BJ (cell line): ENCODE data around the gene RABGEF1. TPM values are rescaled to one million over a fixed set of nuclear protein-coding genes. Genes with fewer than 3 reads are reported as not detected.
"Not testable (repeated sequence)": the region's sequence is repeated elsewhere in the genome, so short reads cannot be mapped to it uniquely, and the experiment has no call there.

Experiments used
- CTCF ChIA-PET: fragments of 350-600 bp; formaldehyde crosslinking; extraction: SDS; loops from one replicate; lab custom pipeline; 2021; ENCODE audit warnings: antibody characterized with exemption, inconsistent platforms; lab: Yijun Ruan, JAX
- POLR2A ChIA-PET: fragments of 300-600 bp; sonication (Branson Sonifier 250); formaldehyde crosslinking; extraction: SDS; loops from one replicate; lab custom pipeline; 2021; ENCODE audit warnings: antibody characterized with exemption; lab: Charles Lee
- DNase-seq: peaks from one replicate; pipeline ENCODE4 v3.0.0-alpha.2; 2011; ENCODE audit warnings: low read depth
- H3K27me3 ChIP-seq: 2 replicates; pipeline ENCODE4 v1.6.0; 2011; ENCODE audit warnings: low read length; ENCODE audit not compliant: control insufficient read depth, insufficient read depth
- H3K36me3 ChIP-seq: 2 replicates; pipeline ENCODE4 v1.5.1; 2011; ENCODE audit warnings: low read length; ENCODE audit not compliant: control insufficient read depth, insufficient read depth
- H3K4me3 ChIP-seq: 2 replicates; pipeline ENCODE4 v1.5.1; 2011; ENCODE audit warnings: low read depth, mild to moderate bottlenecking, control low read depth, low read length
- CTCF ChIP-seq: IDR thresholded peaks from 2 replicates; pipeline ENCODE4 v1.5.1; 2011; ENCODE audit warnings: low read depth, mild to moderate bottlenecking, control low read depth, inconsistent platforms, low read length, moderate library complexity; ENCODE audit not compliant: insufficient read depth
- polyA plus RNA-seq: library from polyadenylated mRNA; depleted of rRNA; stranded (reverse); fragments of >200 nt; gene quantifications from 2 replicates; pipeline ENCODE4 v1.2.3, GENCODE V29; 2011

RABGEF1 gene
- polyA plus RNA-seq, 1 experiment, result 61.0 TPM

- no peak for TF ChIP-seq CTCF
- peaks cover 8% of the 10 kb centered on the region; the same call in 1 of the 2 replicates for H3K36me3 ChIP-seq
These were observed 36.4 kb downstream of the RABGEF1 start for GRCh38 chr7:66776800-66777442.

GRCh38 chr7:66778201-66778600 is 37.7 kb downstream of the RABGEF1 start:
- H3K27me3 ChIP-seq, result no peaks in the 10 kb centered on the region
- TF ChIP-seq CTCF, result no peak
- DNase-seq, result no peak
- peaks cover 10% of the 10 kb centered on the region; the same call in 1 of the 2 replicates for H3K36me3 ChIP-seq
- H3K4me3 ChIP-seq, result no peak overlapping the region
- CTCF ChIA-PET, result no interaction called here
- POLR2A ChIA-PET, result no interaction called here

More at GRCh38 chr7:66776800-66777442, 36.4 kb downstream of the RABGEF1 start:
- DNase-seq, result no peak
- H3K4me3 ChIP-seq, result no peak overlapping the region
- ChIA-PET POLR2A (no interaction called here), CTCF (no interaction called here)
- H3K27me3 ChIP-seq, result no peaks in the 10 kb centered on the region

DNA sequence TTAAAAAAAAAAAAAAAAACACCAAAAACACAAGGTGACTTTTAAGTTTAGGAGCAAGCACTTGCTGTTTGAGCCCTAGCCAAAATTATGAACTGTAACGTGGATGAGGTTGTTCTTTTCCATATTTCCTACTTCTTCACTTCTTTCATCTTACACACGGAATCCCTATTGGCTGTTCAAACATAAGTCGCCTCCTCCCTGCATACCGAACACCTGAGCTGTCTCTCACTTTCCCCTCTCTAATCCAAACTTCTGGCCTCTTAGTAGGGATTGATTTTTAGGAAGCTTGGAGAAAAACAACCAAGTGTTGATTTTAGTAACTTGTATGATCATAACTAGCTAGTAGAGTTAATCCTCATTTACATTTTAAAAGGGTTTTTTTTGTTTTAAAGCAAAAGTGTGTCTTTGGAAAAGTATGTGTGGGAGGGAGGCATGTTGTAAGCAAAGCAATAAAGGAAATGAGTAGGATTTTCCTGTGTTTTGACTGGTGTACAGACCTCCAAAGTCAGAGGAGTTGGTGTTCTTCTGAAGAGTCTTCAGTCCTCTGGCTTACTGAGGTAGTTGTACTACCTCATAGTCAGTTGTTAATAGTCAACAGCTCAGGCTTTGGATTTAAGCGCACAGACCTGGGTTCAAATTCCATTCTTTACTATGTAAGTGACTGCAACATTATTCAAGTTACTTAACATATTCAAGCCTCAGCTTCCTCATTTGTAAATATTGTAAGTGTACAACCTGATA is 39.3 kb downstream of the RABGEF1 start:
- ChIA-PET POLR2A (no interaction called here), CTCF (no interaction called here)
- no peak for TF ChIP-seq CTCF
- Histone ChIP-seq H3K4me3 (no peak overlapping the region), H3K27me3 (no peaks in the 10 kb centered on the region), H3K36me3 (peaks cover 7% of the 10 kb centered on the region)
- no peak for DNase-seq

GRCh38 chr7:66781408-66782090 is 41.0 kb downstream of the RABGEF1 start:
- H3K27me3 ChIP-seq, result no peaks in the 10 kb centered on the region
- POLR2A ChIA-PET, result no interaction called here
- no peak for TF ChIP-seq CTCF
- peaks cover 5% of the 10 kb centered on the region for H3K36me3 ChIP-seq
- CTCF ChIA-PET, result no interaction called here
- no peak overlapping the region for H3K4me3 ChIP-seq
- no peak for DNase-seq

DNA sequence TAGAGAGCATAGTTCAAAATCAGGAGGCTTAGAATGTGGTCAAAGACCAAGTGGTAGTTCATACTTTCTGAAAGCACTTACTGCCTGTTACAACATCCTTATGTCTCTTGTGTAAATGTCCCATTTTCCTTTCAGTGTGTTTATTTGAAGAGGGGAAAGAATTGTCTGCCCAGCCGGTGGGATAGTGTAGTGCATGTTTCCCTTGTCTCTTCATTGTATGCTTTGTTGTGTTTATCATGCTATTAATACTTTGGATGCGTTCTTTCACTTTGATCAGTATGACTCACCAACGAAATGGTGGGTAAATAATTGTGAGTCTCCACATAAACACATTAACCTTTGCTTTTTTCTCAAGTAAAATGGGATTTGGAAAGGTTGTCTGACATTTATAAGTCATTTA is 42.3 kb downstream of the RABGEF1 start:
- H3K4me3 ChIP-seq, DNase-seq, H3K36me3 ChIP-seq, CTCF ChIA-PET, H3K27me3 ChIP-seq: not testable (repeated sequence)
- POLR2A ChIA-PET, result interaction anchor here (0.7 kb wide), 1 partner anchor 9 kb away, joined by 3 read pairs; no protein-coding TSS in a partner anchor

DNA sequence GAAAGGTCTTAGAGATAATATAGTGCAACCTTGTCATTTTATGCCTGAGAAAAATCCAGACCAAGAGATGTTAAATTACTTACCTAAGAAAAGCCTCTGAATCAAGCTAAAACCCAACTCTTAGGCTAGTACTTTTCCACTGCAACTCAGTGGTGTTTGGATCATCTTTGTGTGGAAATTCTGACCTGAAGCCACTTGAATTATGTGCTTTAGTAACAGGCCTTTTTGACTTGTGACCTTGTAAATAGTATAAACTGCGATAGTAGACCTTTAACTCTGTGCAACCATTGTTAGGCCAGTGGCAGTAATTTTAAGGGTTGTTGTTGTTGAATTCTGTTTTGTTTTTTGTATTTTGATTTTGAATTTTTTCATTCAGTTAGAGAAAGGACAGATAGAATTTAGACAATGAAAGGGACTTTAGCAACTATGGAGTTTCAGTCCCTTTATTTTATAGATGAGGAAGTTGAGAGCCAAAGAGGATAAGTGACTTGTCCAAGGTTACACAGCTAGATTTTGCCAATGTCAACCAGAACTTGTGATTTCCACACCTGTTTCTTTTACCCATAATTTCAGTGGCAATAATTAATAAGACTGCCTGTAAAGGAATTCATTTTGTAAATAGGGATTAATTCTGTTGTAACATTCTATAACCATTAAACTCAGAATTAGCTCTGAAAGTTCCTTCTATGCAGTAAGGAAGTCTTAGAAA is 43.5 kb downstream of the RABGEF1 start:
- DNase-seq, H3K4me3 ChIP-seq, POLR2A ChIA-PET, H3K27me3 ChIP-seq, H3K36me3 ChIP-seq, CTCF ChIA-PET: not testable (repeated sequence)
